HG02798 (cell line): ENCODE data around the gene PTPRM.

Experiments
- ATAC-seq: cut with Tn5 transposase; IDR thresholded peaks from one replicate; pipeline ENCODE4 v1.9.1; 2021; ENCODE audit warnings: mild to moderate bottlenecking; ENCODE audit not compliant: unreplicated experiment, poor library complexity

The PTPRM gene

DNA sequence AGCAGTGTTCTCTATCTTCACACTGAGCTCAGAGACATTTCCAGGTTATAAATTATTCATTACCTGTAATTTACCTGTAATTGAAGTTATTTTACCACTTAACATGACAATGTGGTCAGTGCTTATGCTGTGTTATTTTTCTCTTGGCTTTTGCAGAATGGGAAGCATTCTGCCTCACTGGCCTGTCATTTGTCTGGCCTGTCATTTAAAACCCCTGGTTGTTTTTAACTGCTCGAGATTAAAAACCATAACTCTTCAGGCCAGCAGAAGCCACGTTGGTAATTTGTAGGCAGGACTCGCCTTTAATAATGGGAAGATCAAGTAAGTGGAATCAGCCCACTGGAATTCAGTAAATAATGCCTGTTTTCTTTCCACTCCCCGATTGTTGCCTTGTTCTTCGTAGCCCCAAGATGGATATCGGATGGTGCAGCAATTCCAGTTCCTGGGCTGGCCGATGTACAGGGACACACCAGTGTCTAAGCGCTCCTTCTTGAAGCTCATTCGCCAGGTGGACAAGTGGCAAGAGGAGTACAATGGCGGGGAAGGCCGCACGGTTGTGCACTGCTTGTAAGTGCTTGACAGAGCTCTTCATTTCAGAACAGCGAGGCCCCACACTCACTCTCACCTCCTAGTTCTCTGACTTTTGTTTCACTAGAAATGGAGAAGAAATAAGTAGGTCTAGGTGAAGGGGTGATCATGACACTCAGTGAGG is 819.7 kb downstream of the PTPRM start:
- ATAC-seq: no peak

DNA sequence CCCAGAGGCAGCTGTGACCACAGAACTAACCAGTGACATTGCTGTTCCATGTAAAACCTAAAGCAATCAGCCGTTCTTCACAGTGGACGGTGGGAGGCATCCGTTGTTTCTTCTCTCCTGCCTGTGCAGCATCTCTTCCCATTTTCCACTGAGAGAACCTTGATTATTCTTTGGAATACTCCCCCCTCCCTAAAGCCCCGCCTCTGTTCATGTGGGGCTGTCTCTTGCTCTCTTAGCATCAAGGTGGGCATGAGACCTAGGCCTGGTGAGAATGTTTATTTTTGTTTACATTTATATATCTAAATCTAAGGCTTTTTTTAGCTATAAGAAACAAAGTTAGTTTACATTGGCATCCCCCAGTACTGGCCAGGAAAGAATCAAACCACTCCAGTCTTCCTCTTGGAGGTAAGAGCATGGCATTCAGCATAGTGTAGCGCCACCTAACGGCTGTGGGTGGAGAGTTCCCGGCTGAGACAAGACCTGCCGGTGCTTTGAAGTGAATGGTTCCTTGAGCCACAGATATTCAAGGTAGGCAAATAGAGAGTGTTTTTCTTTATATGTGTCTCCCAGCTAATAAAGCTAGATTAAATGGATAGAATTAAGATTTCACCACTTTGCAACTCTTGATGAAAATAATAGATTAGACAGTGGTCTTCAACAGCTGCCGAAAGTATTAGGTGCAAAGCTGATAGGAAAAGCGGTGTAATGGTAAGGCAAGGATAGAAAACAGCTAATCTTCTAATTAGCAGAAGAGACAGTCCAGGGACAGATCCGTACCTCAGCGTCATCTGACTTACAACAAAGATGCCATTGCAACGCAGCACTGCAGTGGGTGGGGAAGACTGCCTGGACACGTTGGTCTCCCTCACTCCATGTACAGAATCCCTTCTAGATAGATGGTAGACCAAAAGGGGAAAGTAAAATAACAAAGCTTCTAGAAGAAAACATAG is 822.5 kb downstream of the PTPRM start:
- ATAC-seq: no peak

DNA sequence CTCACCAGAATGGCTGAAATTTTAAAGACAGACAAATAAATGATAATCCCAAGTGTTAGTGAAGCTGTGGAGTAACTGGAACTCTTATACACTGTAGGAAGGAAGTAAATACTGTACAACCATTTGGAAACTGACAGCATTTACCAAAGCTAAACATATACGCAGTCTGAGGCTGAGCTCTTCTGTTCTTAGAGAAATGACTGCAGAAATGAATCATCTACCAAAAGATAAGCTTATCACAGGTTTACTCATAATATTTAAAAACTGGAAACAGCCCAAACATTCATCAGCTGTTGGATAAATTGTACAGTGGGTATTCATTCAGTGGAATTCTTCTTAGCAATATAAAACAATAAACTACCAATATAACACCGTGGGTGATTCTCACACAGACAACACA is 824.0 kb downstream of the PTPRM start:
- no peak for ATAC-seq

DNA sequence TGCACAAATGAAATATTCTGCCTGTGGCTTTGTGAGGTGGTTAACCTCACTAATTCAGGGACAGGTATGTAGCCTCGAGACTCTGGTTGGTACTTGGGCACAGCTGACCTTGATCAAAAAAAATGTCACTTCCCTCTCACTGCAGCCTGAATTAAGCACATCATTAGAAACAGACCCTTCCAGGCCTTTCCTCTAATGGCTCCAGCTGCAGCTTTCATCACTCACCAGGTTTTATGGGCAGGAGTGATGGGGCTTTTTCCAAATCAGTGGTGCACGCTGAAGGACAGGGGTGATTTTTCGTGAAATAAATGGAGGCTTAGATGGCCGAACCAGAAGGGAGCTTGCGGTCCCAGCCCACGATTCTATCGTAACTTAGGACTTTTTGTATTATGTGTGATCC is 829.1 kb downstream of the PTPRM start:
- no peak for ATAC-seq

DNA sequence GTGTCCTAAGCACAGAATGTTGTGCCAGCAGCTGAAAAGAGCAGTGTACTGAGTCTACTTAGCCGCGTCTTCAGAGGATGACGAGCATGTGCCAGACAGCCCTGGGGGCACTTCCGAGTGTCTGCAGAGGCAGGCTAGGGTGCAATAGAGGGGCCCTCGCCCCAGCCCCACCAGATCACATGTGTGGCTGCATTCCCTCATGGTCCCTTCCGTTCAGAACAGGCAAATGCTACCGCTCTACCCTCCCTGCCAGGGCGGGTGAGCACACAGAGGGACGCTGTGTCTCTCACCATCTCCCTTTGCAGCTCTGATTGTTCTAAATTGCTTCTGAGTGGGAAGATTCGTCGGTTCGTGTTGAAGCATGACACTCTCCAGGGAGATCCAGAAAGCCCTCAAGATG is 829.9 kb downstream of the PTPRM start:
- no peak for ATAC-seq

DNA sequence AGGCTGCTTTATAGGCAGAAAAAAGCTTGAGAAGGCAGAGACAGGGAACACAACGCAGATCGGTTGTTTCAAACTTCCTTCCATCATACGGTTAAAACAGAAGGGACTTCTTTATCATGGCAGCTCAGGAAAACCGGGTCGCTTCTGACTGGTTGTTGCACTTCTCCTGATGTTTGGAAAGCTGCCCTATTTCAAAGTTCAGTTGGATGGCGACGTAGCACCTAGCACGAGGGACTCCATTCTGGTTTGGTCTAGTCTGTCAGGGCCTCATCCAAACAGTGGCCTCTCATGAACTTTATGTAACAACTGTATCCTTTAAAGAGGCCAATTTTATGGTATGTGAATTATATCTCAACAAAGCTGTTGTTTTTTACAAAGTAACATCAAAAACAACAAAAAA is 832.0 kb downstream of the PTPRM start:
- no peak for ATAC-seq

- ATAC-seq: no peak
Observed at GRCh38 chr18:8400193-8400752, 833.2 kb downstream of the PTPRM start.

- ATAC-seq: no peak
Observed at GRCh38 chr18:8400825-8401224, 833.7 kb downstream of the PTPRM start.

- no peak for ATAC-seq
Observed at GRCh38 chr18:8401606-8402005, 834.5 kb downstream of the PTPRM start.

DNA sequence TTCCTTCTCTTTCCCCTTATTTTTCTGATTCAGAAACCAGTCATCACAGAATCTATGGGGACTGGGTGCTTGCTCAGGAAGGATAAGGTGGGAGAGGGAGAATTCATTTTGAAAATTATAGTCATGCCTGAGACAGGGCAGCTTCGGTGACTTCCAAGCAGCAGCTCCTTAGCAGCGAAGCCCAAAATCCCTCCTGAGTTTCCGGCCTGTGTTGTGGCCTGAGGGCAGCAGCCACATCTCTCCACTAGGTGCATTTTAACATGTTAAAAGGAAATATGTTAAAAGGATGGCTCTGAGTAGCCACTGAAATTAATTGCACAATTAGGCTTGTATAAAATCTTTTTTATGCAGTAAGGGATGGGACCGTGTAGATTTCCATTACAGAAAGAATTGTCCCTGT is 835.1 kb downstream of the PTPRM start:
- ATAC-seq: no peak

GRCh38 chr18:8403713-8404112 is 836.6 kb downstream of the PTPRM start:
- ATAC-seq: no peak

DNA sequence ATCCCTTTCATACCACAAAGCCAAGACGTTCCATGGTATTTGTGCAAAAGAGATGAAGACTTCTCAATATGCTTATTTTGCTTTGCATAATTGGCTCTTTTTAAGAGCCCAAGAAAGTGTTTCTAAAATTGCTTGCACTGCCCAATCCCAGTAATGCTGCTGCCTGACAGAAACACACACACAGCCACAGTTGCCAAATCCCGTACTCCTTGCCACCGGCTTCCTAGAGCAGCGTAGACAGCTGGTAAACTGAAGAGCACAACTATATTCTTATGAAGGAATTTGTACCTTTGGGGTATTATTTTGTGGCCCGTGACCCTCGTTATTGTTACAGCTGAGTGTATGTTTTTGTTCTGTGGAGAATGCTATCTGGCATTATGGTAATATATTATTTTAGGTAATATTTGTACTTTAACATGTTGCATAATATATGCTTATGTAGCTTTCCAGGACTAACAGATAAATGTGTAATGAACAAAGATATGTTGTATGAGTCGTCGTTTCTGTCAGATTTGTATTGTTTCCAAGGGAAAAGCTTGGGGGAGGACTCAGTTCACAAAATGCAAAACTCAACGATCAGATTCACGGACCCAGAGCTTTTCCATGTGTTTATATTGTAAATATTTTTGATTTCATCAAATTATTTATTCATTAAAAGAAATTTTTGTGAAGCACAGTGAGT is 839.2 kb downstream of the PTPRM start:
- no peak for ATAC-seq

DNA sequence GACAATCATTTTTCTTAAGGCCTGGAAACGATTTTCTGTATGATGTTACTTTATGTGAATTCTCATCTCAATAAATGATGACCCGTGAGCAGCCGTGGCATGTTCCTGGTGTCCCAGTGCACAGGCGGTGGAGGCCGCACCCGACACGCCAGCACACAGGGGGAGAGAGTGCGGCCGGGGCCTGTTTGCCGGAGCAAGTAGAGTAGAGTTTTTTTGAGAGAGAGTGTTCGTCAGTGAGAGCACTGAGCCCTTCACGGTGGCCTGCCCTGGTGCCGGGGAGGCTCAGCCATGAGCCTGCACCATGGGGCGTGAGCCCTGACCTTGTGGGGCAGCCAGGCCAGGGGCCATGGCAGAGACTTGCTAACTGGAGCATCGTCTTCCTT is 839.7 kb downstream of the PTPRM start:
- no peak for ATAC-seq

- no peak for ATAC-seq
Observed at GRCh38 chr18:8409151-8409550, 842.0 kb downstream of the PTPRM start.

DNA sequence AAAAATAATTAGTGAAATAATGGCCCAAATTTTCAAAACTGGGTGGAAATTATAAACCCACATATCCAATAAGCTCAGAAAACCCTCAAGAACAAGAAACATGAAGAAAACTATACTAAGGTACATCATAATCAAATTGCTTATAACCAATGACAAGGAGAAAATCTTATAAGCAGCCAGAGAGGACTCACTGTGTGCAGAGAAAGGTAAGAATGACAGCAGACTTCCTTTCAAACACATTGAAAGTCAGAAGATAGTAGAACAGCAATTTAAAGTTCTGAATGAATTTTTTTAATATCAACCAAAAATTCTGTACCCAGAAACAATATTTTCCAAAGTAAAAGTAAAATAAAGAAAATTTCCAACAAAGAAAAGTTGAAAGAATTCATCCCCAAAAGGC is 844.4 kb downstream of the PTPRM start:
- ATAC-seq: no peak

GRCh38 chr18:8412117-8412516 is 845.0 kb downstream of the PTPRM start:
- ATAC-seq: no peak

- ATAC-seq: no peak
Observed at GRCh38 chr18:8413189-8413588, 846.1 kb downstream of the PTPRM start.

DNA sequence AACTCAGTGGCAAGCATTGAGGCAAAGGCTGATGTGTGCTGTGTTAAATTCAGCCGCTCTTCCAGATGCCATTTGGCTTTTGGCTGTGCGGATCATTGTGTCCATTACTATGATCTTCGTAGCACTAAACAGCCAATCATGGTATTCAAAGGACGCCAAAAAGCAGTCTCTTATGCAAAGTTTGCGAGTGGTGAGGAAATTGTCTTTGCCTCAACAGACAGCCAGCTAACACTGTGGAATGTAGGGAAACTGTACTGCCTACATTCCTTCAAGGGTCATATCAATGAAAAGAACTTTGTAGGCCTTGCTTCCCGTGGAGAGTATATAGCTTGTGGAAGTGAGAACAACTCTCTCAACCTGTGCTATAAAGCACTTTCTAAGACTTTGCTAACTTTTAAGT is 846.6 kb downstream of the PTPRM start:
- no peak for ATAC-seq

DNA sequence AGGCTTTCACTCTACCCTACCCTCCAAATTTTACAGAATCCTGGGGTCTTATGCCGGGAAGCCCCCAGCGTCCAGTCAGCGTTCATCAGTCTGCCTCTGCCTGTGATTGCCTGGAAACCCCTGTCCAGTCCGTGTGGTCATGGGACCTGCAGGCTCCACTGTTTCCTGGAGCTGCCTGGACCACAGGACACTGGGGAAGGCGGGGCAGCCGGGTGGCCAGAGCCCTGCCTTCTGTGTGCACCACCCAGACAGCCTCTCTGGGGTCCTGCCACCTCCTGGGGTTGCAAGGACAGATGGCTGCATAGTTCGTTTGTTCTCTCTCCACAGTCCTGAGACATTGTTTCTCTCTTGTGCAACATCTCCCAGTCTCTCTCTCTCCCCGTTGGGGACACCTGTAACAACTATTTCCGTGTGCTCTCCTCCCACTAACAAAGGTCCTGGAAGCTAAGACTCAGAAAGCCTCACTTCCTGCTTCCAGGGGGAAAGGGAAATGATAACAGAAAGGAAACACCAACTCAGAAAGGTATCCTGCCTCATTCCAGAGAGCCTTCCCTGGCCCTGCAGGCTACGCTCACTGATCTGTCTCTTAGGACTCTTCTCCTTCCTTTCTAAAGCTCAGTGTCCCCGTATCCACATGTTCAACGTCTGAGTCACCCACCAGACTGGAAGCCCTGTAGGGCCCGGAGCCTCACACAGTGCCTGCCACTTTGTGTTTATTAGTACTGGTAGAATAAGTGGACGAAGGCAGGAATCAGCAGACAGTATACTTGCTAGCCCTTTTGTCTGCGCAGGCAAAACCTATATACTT is 849.3 kb downstream of the PTPRM start:
- ATAC-seq: no peak

- no peak for ATAC-seq
Observed at GRCh38 chr18:8422391-8422790, 855.3 kb downstream of the PTPRM start.
